SK-N-MC (cell line): Measurements from ENCODE around the gene MOCS1.

ENCODE experiments used
- DNase-seq: peaks from one replicate; pipeline ENCODE4 v3.0.0-alpha.2; 2011; ENCODE audit warnings: low read depth, low spot score
- H3K27ac ChIP-seq: fragments of 200-600 bp; sonication (generic); 2 replicates; pipeline ENCODE4 v1.5.1; 2016; ENCODE audit warnings: mixed run types
- H3K36me3 ChIP-seq: fragments of 200-600 bp; sonication (generic); 2 replicates; pipeline ENCODE4 v1.6.1; 2017; ENCODE audit warnings: antibody characterized with exemption, low read length, mixed read lengths; ENCODE audit not compliant: insufficient read depth
- H3K4me3 ChIP-seq: fragments of 200-600 bp; sonication (generic); 2 replicates; pipeline ENCODE4 v1.5.1; 2016
- H3K9ac ChIP-seq: fragments of 200-600 bp; sonication (generic); 2 replicates; pipeline ENCODE4 v1.8.0; 2017; ENCODE audit warnings: mixed run types, mixed read lengths; ENCODE audit not compliant: insufficient read length
- H3K9me3 ChIP-seq: fragments of 200-600 bp; sonication (generic); 2 replicates; pipeline ENCODE4 v1.6.1; 2017; ENCODE audit warnings: low read depth, mild to moderate bottlenecking, antibody characterized with exemption, low read length, moderate library complexity, mixed read lengths
- EZH2 ChIP-seq: fragments of 200-600 bp; sonication (generic); IDR thresholded peaks from one replicate; pipeline ENCODE4 v1.6.1; 2017; ENCODE audit warnings: antibody characterized with exemption
- FOXP2 ChIP-seq: optimal IDR thresholded peaks from 2 replicates; pipeline ENCODE3; 2011; ENCODE audit warnings: mild to moderate bottlenecking, moderate library complexity; ENCODE audit not compliant: insufficient read depth; ENCODE audit errors: extremely low read length, control extremely low read depth
- POLR2AphosphoS5 ChIP-seq: IDR thresholded peaks from 2 replicates; pipeline ENCODE4 v1.6.1; 2012; ENCODE audit warnings: mild to moderate bottlenecking, low read depth, low read length, borderline replicate concordance

The MOCS1 gene

DNA sequence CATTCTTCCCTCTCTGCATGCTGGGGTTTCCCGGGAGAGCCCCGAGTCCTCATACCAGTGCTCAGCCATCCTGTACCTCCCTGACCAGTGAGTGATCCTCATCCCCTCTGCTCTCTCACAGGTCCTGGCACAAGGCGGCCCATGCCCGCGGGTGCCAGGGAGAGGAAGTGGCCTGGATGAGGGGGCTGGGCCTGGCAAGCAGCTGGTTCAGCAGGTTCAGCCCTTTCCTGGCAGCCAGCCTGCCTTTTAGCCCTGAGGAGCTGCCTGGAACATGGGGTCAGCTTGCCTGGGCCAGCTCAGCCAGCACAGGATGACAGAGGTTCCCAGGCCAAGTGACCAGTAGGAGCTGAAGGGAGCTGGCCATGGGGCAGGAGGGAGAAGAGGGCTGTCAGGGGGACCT lies 10.9 kb downstream of the MOCS1 start:
- Histone ChIP-seq H3K27ac (no peak overlapping the region), H3K4me3 (no peak overlapping the region), H3K9ac (no peak overlapping the region), H3K9me3 (no peaks in the 10 kb centered on the region), H3K36me3 (no peaks in the 10 kb centered on the region; the same call in 1 of the 2 replicates)
- no peak for DNase-seq
- no peak for TF ChIP-seq EZH2
- no peak for TF ChIP-seq FOXP2
- no peak for TF ChIP-seq POLR2AphosphoS5

GRCh38 chr6:39922821-39923220 lies 11.4 kb downstream of the MOCS1 start:
- Histone ChIP-seq H3K36me3 (no peaks in the 10 kb centered on the region; the same call in 1 of the 2 replicates), H3K27ac (no peak overlapping the region), H3K9me3 (no peaks in the 10 kb centered on the region), H3K9ac (no peak overlapping the region), H3K4me3 (no peak overlapping the region)
- no peak for TF ChIP-seq POLR2AphosphoS5
- TF ChIP-seq FOXP2: no peak
- no peak for DNase-seq

- Histone ChIP-seq H3K36me3 (no peaks in the 10 kb centered on the region; the same call in 1 of the 2 replicates), H3K4me3 (no peak overlapping the region), H3K27ac (no peak overlapping the region), H3K9me3 (no peaks in the 10 kb centered on the region), H3K9ac (no peak overlapping the region)
- no peak for DNase-seq
- TF ChIP-seq POLR2AphosphoS5 (no peak), FOXP2 (no peak), EZH2 (no peak)
Observed at GRCh38 chr6:39920157-39920556, 14.1 kb downstream of the MOCS1 start.

GRCh38 chr6:39918831-39919230 lies 15.4 kb downstream of the MOCS1 start:
- Histone ChIP-seq H3K4me3 (no peak overlapping the region), H3K27ac (no peak overlapping the region), H3K36me3 (no peaks in the 10 kb centered on the region), H3K9ac (no peak overlapping the region), H3K9me3 (no peaks in the 10 kb centered on the region)
- TF ChIP-seq FOXP2 (no peak), EZH2 (no peak), POLR2AphosphoS5 (no peak)
- no peak for DNase-seq

DNA sequence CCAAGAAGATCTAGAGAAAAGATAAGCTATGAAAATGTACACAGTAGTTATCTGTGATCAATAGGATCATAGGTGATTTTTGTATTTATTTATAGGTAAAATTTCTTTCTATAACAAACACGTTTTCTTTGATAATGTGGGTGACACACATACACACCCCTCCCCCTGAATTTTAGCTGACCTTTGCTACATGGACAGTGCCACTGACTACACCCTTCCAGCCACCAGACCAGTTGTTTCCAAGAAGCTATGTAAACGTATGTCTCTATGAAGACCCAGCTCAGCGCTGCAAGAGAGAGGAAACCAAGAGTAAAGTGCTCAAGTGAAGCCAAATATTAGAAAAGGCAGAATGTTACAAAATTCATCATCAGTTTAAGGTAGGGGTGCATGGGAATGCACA lies 16.3 kb downstream of the MOCS1 start:
- Histone ChIP-seq H3K27ac (no peak overlapping the region), H3K9me3 (no peaks in the 10 kb centered on the region), H3K4me3 (no peak overlapping the region), H3K36me3 (no peaks in the 10 kb centered on the region), H3K9ac (no peak overlapping the region)
- TF ChIP-seq FOXP2: no peak
- TF ChIP-seq EZH2: no peak
- TF ChIP-seq POLR2AphosphoS5: no peak
- DNase-seq: no peak

GRCh38 chr6:39917329-39917728 lies 16.9 kb downstream of the MOCS1 start:
- Histone ChIP-seq H3K9me3 (no peaks in the 10 kb centered on the region), H3K27ac (no peak overlapping the region), H3K9ac (no peak overlapping the region), H3K4me3 (no peak overlapping the region), H3K36me3 (no peaks in the 10 kb centered on the region)
- no peak for DNase-seq
- TF ChIP-seq EZH2 (no peak), POLR2AphosphoS5 (no peak), FOXP2 (no peak)

DNA sequence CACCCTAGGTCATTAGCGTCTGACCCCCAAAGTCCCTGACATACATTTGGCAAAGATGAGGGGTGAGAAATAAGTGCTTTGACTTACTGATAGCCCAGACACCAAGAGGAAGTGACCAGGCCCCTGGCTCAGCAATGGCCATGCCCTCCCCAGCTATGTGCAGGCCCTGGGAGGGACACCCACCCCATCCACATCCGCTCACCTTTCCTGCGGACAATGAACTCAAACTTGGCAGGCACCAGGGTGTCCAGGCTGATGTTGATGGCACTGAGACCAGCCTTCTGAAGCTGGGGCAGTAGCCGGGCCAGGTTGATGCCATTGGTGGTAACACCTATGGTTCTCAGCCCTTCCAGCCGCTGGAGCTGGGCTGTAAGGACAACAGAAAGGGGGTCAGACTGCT lies 18.4 kb downstream of the MOCS1 start:
- TF ChIP-seq POLR2AphosphoS5 (no peak), FOXP2 (no peak), EZH2 (no peak)
- no peaks in the 10 kb centered on the region for H3K36me3 ChIP-seq
- H3K27ac ChIP-seq: no peak overlapping the region
- DNase-seq: no peak
- no peak overlapping the region for H3K4me3 ChIP-seq
- no peak overlapping the region for H3K9ac ChIP-seq
- no peaks in the 10 kb centered on the region for H3K9me3 ChIP-seq

DNA sequence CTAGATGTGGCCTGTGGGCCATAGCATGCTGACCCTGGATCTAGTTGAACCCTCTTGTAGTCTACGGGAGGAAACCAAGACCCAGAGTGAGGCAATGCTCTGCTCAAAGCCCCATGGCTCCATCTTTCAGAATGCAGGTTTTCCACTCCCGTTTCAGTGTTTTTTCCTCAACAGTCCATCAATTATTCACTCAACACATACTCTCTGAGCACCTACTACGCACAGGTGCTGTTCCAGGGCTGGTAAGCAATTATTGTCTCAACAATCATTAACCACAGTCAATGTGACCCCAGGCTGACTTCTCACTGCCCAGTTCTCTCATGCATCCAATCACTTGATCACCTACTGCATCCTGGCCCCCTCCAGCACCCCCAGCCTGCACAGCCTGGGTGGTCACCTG lies 20.0 kb downstream of the MOCS1 start:
- Histone ChIP-seq H3K9me3 (no peaks in the 10 kb centered on the region), H3K9ac (no peak overlapping the region), H3K27ac (no peak overlapping the region), H3K36me3 (no peaks in the 10 kb centered on the region), H3K4me3 (no peak overlapping the region)
- no peak for TF ChIP-seq EZH2
- no peak for TF ChIP-seq FOXP2
- no peak for TF ChIP-seq POLR2AphosphoS5
- no peak for DNase-seq

GRCh38 chr6:39913391-39913916 lies 20.8 kb downstream of the MOCS1 start:
- no peak overlapping the region for H3K4me3 ChIP-seq
- H3K27ac ChIP-seq: no peak overlapping the region
- no peaks in the 10 kb centered on the region for H3K36me3 ChIP-seq
- no peaks in the 10 kb centered on the region for H3K9me3 ChIP-seq
- no peak for TF ChIP-seq POLR2AphosphoS5
- no peak for TF ChIP-seq EZH2
- TF ChIP-seq FOXP2: no peak
- no peak overlapping the region for H3K9ac ChIP-seq
- DNase-seq: no peak
